Effector CD8-positive, alpha-beta T cell (primary cell): ENCODE measurements around the gene NSD1.

Experiments
- DNase-seq: peaks from one replicate; lab custom pipeline; 2025; lab: John Stamatoyannopoulos, UW

Gene NSD1

GRCh38 chr5:177307544-177308363 lies 174.2 kb downstream of the NSD1 start:
- no peak for DNase-seq

GRCh38 chr5:177308740-177309139 lies 175.2 kb downstream of the NSD1 start:
- DNase-seq, result no peak

GRCh38 chr5:177309351-177310191 lies 176.0 kb downstream of the NSD1 start:
- peak; percentile 49 for DNase-seq

GRCh38 chr5:177310332-177310731 lies 176.8 kb downstream of the NSD1 start:
- DNase-seq, result no peak

- DNase-seq, result no peak
Observed at GRCh38 chr5:177310757-177311391, 177.3 kb downstream of the NSD1 start.

GRCh38 chr5:177311392-177311722 lies 177.8 kb downstream of the NSD1 start:
- no peak for DNase-seq

- DNase-seq, result peak; percentile 88
Observed at GRCh38 chr5:177311723-177312648, 178.4 kb downstream of the NSD1 start, which contains the start of gene MXD3. MXD3 (minus strand) TSS chr5:177311898; CDS start chr5:177311830, 68 bp downstream.

GRCh38 chr5:177312649-177313181 lies 179.1 kb downstream of the NSD1 start:
- no peak for DNase-seq

GRCh38 chr5:177313561-177314259 lies 180.1 kb downstream of the NSD1 start:
- no peak for DNase-seq

- DNase-seq, result no peak
Observed at GRCh38 chr5:177314376-177315342, 181.1 kb downstream of the NSD1 start.

- no peak for DNase-seq
Observed at GRCh38 chr5:177315411-177315810, 181.8 kb downstream of the NSD1 start.

- DNase-seq, result no peak
Observed at GRCh38 chr5:177316005-177316404, 182.4 kb downstream of the NSD1 start.

- DNase-seq, result peak; percentile 51
Observed at GRCh38 chr5:177317959-177318377, 184.4 kb downstream of the NSD1 start.

GRCh38 chr5:177319913-177320588 lies 186.5 kb downstream of the NSD1 start:
- DNase-seq, result no peak

GRCh38 chr5:177320879-177321278 lies 187.3 kb downstream of the NSD1 start:
- no peak for DNase-seq

- no peak for DNase-seq
Observed at GRCh38 chr5:177325868-177326381, 192.4 kb downstream of the NSD1 start.

GRCh38 chr5:177327539-177328522 lies 194.3 kb downstream of the NSD1 start:
- DNase-seq, result no peak
